ENCODE data around the gene TREM2. TPM values are rescaled to one million over a fixed set of nuclear protein-coding genes. Genes with fewer than 3 reads are reported as not detected.
"Not testable (repeated sequence)": the region's sequence is repeated elsewhere in the genome, so short reads cannot be mapped to it uniquely, and the experiment has no call there.

Gene TREM2
- 26.7 TPM for total RNA-seq

GRCh38 chr6:41162687-41163418 lies at the start of gene TREM2:
Gene TREM2 (minus strand): TSS chr6:41163116. CDS start chr6:41163082, 34 bp downstream.
- DNase-seq (ENCODE audit: low spot score): no peak

GRCh38 chr6:41209547-41210320 lies 46.8 kb upstream of the TREM2 start:
- no peak for DNase-seq (ENCODE audit: low spot score)

DNA sequence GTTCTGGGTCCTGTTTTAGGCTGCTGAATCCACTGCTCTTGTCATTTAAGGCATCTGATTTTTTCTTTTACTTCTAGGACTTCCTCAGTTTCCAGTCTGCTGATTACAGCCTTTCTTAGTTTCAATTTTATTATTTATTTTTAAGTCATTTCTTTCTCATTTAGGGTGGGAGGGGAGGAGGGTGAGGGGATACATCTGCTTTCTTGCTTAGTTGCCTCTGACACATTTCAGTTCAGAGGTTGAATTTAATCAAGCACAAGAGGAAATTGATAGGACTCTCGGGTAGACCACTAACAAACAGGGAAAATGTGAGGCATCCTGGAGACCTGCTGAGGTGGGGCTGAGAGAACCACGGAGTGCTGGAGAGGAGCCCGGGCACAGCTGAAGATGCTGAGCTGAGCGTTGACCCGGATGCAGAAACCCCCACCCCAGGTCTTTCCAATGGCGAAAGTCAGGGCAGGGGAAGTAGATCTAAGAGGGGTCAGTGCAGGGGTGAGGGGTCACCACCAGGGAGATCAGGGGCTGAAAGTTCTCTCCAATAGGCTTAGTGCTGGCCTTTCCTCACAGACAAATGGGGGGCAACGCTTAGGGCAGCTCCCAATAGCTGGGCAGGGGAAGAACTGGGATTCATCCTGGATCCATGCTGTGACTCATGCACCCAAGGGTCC lies 45.7 kb upstream of the TREM2 start:
- DNase-seq (ENCODE audit: low spot score): no peak

GRCh38 chr6:41204156-41204555 lies 41.2 kb upstream of the TREM2 start:
- DNase-seq (ENCODE audit: low spot score): no peak

DNA sequence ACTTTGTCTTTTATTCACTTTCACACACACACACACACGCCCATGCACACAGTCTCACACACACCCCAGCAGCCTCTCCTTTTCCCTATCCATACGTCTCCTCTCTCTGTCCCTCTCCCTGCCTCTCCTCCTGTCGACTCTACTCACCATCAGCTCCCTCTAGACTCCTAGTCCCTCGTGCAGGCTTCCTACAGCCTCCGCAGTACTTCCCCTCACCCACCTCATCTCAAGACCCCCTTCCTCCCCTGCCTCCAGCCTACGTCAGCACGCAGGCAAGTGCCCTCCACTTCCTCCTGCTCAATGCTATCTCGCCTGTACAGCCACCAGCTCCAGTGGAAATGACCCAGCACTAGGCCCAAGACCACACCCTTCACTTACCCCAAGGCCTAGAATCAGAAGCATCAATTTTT lies 38.9 kb upstream of the TREM2 start:
- no peak for DNase-seq (ENCODE audit: low spot score)

DNA sequence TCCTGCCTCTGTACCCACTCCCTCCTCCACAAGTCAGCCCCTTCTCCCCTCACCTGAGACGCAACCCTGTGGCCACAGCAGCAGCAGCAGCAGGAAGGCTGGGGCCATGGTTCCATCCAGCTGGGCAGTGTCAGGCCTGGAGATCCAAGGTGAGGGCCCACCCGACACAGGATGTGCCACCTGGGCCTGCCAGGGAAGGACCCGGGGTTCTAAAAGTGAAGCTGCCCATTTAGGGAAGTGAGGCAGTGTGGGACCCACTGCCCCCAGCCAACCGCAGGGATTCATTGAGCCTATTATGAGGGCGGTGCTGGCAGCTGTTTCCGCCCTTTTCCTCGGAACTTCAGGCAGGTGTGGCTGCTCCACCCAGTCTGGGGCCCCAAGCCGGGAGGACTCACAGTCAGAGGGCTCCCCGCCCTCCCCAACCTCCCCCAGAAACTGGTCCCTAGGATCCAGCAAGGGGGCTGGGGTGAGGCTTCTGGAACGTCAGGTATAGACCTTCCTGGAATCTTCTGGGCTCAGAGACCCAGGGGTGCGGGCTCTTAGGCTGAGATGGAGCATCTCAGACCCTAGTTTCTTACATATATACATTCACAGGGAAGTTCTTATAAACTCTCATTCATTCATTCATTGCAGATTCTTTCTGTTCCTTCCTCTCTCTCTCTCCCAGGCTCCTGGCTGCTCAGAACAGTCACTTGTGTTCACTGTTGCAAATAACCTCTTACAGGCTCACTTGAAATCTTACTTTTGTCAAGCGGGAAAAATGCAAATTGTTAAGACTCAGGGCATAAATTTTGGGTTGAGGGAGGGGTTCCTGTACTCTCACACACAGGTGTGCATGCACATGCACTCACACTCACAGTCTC lies 38.2 kb upstream of the TREM2 start, which contains the start of gene TREML2:
TREML2 (minus strand) TSS at position 249 of the 863 bp plus-strand sequence; CDS start at position 108, 141 bp downstream.
- DNase-seq (ENCODE audit: low spot score): no peak

DNA sequence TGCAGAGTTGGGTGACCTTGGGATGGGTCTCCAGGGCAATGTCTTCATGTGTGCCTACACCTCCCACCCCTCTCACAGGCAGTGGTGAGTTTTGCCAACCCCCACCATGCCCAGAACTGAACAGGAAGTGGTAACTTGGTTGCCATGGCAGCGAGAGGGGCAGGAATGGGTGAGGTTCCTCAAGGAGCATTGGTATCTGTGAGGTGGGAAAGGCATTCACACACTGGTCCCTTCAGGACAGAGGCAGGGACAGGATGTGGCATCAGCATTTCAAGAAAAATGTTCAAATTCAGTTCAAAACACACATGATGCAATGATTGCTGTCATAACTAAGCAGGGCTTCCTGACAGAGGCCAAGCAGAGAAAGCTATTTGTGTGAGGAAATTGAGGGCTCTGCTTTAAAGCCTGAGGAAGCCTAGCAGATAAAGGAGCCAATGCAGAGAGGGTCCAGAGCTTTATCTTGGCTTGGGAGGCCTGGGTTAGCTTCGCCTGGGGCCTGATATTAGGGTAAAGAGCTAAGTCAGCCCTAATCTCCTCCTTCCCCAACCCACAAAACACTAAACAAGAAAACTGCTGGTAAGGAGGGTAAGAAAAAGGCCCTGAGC lies 37.5 kb upstream of the TREM2 start:
- no peak for DNase-seq (ENCODE audit: low spot score)

DNA sequence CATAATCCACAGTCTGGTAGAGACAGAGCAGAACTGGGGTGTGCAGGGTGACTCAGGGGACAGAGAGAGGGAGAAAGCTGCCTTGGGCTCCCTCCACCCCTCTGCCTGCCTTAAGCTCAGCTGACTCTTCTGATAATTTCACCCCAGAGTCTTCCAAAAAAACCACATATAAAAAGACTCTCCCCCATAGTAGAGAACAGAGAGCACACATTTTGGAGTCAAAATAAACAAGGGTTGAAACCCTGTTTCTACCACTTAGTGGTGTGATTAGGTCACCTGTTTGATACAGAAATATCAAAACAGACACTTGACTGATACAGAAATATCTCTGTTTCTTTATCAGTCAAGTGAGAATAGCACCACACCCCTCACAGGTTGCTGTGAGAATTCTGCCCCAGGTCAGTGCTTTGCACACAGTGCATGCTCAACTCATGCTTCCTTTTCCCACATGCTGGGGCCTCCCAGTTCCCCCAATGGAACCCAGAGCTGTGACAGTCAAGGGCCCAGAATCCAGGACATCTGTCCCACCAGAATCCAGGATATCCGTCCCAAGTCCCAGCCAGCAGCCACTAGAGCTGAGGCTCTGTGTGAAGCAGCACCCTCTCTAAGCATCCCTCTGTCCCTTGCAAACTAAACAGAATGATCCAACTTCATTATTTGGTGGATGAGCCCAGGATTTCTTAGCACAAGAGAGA lies 36.8 kb upstream of the TREM2 start:
- no peak for DNase-seq (ENCODE audit: low spot score)

DNA sequence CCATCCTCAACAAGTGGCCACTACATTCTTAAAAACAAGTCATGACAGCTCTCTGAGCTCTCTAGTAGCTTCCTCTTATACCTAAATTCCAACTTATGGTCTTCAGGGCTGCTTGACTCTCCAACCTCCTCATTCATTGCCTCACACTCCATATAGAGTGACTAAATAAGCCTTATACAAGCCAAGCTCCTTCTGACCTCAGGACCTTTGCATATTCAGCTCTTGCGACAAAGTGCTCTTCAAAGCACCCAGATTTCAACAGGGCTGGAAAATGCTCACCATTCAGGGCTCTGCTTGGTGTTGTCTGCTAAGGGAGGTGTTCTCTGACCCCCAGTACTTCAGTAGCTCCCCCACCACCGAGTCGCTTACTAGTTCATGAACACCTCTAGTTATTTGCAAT lies 34.3 kb upstream of the TREM2 start:
- no peak for DNase-seq (ENCODE audit: low spot score)

GRCh38 chr6:41194386-41194785 lies 31.5 kb upstream of the TREM2 start:
- DNase-seq (ENCODE audit: low spot score): no peak

DNA sequence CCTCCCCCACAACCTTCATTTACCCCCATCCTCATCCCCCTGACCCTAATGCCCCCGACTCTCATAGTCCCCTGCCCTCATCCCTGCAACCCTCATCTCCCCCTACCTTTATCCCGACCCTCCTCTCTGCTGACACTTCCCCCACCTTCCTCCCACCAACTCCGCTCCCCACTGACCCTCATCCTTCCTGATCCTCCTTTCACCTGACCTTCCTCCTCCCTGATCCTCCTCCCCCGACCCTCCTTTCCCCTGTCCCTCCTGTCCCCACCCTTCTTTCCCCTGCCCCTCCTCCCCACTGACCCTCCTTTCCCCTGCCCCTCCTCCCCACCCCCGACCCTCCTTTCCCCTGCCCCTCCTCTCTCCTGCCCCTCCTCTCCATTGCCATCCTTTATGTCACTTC lies 31.0 kb upstream of the TREM2 start:
- no peak for DNase-seq (ENCODE audit: low spot score)

DNA sequence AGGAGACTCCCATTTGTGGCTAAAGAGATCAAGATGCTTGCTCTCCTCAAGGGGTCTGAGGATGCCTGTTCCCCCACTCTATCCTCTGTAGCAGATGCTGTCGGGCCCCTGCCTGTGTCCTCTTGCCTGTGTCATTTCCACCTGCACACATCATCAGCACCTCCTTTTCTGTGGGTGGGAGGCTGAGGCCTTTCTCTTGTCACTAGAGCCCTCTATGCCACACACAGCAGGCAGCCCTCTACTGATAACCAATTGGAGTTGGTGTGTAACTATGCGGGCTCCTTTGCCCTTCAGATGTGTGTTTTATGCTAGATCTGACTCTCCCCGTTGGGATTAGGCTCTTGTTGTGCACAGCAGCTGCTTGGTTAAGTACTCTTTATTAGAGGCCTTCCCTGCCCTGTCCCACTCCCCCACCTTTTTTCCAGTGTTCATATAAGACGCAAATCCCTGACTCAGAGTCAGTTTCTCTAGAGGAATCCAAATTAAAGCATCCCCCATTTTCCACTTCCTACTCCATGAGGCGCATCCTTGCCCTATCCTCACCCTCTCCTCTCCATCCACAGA lies 30.3 kb upstream of the TREM2 start:
- no peak for DNase-seq (ENCODE audit: low spot score)

DNA sequence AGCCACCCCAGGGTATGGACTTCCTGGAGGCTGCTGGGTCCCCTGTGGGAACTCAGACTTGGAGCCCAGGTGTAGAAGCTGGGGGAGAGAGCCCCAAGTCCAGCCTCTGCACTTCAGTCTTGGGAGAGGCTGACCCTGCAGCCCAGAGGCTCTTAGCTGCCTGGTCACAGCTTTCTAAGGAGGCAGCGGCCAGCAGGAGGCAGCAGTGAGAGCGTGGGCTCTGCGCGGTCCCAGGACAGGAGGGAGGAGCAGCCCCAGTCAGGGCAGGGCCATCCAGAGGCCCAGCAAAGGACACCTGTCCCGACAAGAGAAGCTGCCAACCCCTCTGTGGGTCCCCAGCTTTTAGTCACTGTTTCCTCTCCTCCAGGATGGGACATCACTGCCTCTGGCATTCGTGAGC lies 28.7 kb upstream of the TREM2 start:
- no peak for DNase-seq (ENCODE audit: low spot score)

DNA sequence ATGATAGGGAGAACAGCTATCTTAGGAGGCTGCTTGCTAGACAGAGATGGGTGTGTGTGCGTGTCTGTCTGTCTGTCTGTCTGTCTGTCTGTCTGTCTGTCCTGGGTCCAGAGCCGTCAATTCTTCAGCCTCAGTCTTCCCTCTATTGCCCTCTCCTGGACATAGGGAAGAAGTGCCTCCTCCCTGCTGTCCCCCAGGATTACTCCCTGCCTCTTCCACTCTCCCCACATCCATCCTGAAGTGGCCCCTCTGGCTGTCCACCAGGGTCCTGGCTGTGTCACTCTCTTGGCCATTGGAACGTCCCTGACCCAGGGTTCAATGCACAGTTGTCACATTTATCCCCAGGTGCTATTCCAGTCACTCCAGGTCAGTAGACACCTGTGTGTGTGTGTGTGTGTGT lies 27.9 kb upstream of the TREM2 start:
- DNase-seq (ENCODE audit: low spot score): no peak

DNA sequence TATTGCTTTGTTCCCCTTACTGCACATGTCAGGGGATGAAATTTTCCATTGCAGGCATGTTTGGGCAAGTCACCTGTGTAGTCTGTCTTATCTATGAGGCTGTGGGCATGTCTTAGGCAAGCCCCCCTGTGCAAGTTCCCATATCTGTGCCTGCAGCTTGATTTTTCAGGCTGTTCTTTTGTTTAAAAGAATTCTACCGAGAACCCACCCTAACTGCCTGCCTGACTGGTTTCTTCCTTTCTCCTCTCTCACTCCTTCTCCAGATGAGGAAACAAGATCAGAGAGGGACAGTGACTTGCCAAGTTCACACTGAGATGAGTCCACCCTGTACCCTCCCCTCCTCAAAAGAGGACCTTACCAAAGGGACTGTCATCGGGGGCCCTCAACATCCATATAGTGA lies 27.1 kb upstream of the TREM2 start:
- no peak for DNase-seq (ENCODE audit: low spot score)

DNA sequence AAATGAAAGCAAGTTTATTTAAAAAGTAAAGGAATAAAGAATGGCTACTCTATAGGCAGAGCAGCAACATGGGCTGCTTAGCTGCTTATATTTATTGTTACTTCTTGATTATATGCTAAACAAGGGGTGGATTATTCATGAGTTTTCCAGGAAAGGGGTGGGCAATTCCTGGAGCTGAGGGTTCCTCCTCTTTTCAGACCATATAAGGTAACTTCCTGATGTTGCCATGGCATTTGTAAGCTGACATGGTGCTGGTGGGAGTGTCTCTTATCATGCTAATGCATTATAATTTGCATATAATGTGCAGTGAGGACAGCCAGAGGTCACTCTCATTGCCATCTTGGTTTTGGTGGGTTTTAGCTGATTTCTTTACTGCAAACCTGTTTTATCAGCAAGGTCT lies 26.1 kb upstream of the TREM2 start:
- DNase-seq (ENCODE audit: low spot score): not testable (repeated sequence)

GRCh38 chr6:41187924-41188886 lies 25.3 kb upstream of the TREM2 start:
- DNase-seq (ENCODE audit: low spot score): no peak

DNA sequence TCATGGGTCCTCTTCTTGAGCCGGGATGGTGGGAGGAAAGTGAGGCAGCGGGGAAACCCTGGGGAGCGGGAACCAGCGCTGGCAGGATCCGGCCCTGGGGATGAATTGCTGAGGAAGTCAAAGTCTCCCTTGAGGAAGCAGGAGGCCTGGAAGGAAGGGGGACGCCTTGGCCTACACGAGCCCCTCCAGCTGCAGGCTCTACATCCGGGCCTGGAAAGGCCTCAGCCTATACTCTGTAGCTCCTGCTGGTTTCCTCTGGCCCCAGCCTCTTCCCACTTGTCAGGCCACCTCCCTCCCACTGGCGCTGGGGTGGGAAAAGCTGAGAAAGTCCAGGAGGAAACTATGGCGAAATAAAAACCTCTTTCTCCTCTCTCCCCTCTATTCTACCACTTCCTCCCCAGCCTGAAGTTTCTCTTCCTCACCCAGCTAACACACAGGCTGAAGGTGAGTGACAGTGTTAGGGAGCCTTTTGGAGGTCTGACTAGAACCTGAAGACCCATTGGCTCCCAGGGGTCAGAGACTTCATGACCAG lies 23.2 kb upstream of the TREM2 start:
- DNase-seq (ENCODE audit: low spot score): no peak

- DNase-seq (ENCODE audit: low spot score): no peak
Measured at GRCh38 chr6:41184761-41185160, 21.8 kb upstream of the TREM2 start.

Data from mucosa of gallbladder (tissue), 1 donor.